Measurements from ENCODE around the gene KRTAP4-16.
"Not testable (repeated sequence)": the region's sequence is repeated elsewhere in the genome, so short reads cannot be mapped to it uniquely, and the experiment has no call there.

DNA sequence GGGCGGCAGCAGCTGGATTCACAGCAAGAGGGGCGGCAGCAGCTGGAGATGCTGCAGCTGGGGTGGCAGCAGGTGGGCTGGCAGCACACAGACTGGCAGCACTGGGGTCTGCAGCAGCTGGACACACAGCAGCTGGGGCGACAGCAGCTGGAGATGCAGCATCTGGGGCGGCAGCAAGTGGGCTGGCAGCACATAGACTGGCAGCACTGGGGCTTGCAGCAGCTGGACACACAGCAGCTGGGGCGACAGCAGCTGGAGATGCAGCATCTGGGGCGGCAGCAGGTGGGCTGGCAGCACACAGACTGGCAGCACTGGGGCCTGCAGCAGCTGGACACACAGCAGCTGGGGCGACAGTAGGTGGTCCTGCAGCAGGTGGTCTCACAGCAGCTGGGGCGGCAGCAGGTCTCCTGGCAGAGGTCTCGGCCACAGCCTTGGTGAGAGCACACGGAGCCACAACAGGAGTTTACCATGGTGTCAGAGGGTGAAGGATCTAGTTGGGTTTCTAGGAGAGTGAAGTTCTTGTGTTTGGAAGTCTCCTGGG lies 15.9 kb upstream of the KRTAP4-16 start, which contains the start of gene KRTAP4-11:
- TF ChIP-seq, protein P1, sequence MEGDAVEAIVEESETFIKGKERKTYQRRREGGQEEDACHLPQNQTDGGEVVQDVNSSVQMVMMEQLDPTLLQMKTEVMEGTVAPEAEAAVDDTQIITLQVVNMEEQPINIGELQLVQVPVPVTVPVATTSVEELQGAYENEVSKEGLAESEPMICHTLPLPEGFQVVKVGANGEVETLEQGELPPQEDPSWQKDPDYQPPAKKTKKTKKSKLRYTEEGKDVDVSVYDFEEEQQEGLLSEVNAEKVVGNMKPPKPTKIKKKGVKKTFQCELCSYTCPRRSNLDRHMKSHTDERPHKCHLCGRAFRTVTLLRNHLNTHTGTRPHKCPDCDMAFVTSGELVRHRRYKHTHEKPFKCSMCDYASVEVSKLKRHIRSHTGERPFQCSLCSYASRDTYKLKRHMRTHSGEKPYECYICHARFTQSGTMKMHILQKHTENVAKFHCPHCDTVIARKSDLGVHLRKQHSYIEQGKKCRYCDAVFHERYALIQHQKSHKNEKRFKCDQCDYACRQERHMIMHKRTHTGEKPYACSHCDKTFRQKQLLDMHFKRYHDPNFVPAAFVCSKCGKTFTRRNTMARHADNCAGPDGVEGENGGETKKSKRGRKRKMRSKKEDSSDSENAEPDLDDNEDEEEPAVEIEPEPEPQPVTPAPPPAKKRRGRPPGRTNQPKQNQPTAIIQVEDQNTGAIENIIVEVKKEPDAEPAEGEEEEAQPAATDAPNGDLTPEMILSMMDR (conservative IDR thresholded peaks at IDR 0.05; ENCODE audit: low read length): not testable (repeated sequence)
- not testable (repeated sequence) for TF ChIP-seq EZH2phosphoT487 (IDR thresholded peaks at IDR 0.05; ENCODE audit: borderline replicate concordance)

All from Loucy (cell line).